ENCODE measurements around the gene RIN2.
"Not testable (repeated sequence)": the region's sequence is repeated elsewhere in the genome, so short reads cannot be mapped to it uniquely, and the experiment has no call there.

RIN2 gene

GRCh38 chr20:19748681-19749080 is 9.4 kb upstream of the RIN2 start:
- POLR2A ChIA-PET = no interaction called here
- DNase-seq (ENCODE audit: extremely low spot score) = no peak
- CTCF ChIA-PET = no interaction called here
- TF ChIP-seq CTCF (IDR thresholded peaks at IDR 0.05; ENCODE audit: control extremely low read depth, extremely low read depth, low read depth, missing control alignments) = no peak

- CTCF ChIA-PET = no interaction called here
- POLR2A ChIA-PET = no interaction called here
- no peak for DNase-seq (ENCODE audit: extremely low spot score)
- TF ChIP-seq CTCF (IDR thresholded peaks at IDR 0.05; ENCODE audit: control extremely low read depth, extremely low read depth, low read depth, missing control alignments) = no peak
These were observed 8.4 kb upstream of the RIN2 start for GRCh38 chr20:19749618-19750071.

- no peak for DNase-seq (ENCODE audit: extremely low spot score)
- CTCF ChIA-PET = no interaction called here
- POLR2A ChIA-PET = no interaction called here
- no peak for TF ChIP-seq CTCF (IDR thresholded peaks at IDR 0.05; ENCODE audit: control extremely low read depth, extremely low read depth, low read depth, missing control alignments)
These were observed 7.9 kb upstream of the RIN2 start for GRCh38 chr20:19750101-19750606.

- POLR2A ChIA-PET = no interaction called here
- no peak for TF ChIP-seq CTCF (IDR thresholded peaks at IDR 0.05; ENCODE audit: control extremely low read depth, extremely low read depth, low read depth, missing control alignments)
- CTCF ChIA-PET = no interaction called here
- DNase-seq (ENCODE audit: extremely low spot score) = peak; percentile 24
These were observed 7.0 kb upstream of the RIN2 start for GRCh38 chr20:19750907-19751636.

- DNase-seq (ENCODE audit: extremely low spot score); CTCF ChIA-PET; POLR2A ChIA-PET: not testable (repeated sequence)
These were observed 3.9 kb upstream of the RIN2 start for GRCh38 chr20:19754201-19754600.

GRCh38 chr20:19756761-19757486 is 1.1 kb upstream of the RIN2 start:
- POLR2A ChIA-PET = no interaction called here
- no peak for DNase-seq (ENCODE audit: extremely low spot score)
- CTCF ChIA-PET = interaction anchor here (1.7 kb wide), 1 partner anchor 9 kb away, joined by 4 read pairs; no protein-coding TSS in a partner anchor
- TF ChIP-seq CTCF (IDR thresholded peaks at IDR 0.05; ENCODE audit: control extremely low read depth, extremely low read depth, low read depth, missing control alignments) = no peak

All from GM10248 (cell line).